Endothelial cell of umbilical vein (primary cell): Measurements from ENCODE around the gene PHACTR2.

Source experiments
- CTCF ChIP-seq, 2 donors: IDR thresholded peaks; 1 replicate in 1 of 2; 2 replicates in 1 of 2; pipeline ENCODE4 v1.5.1; 2011; ENCODE audit warnings: low read length in 2 of 2, mild to moderate bottlenecking in 2 of 2, moderate library complexity in 2 of 2, control low read depth in 1 of 2, inconsistent platforms in 1 of 2, low read depth in 1 of 2; ENCODE audit not compliant: insufficient read depth in 1 of 2; ENCODE audit errors: extremely low read depth in 1 of 2
- EZH2 ChIP-seq: IDR thresholded peaks from 2 replicates; pipeline ENCODE4 v1.6.1; 2012; ENCODE audit warnings: borderline replicate concordance, low read depth, mild to moderate bottlenecking, moderate library complexity, low read length, inconsistent platforms; ENCODE audit not compliant: severe bottlenecking
- FOS ChIP-seq: IDR thresholded peaks from 2 replicates; pipeline ENCODE4 v1.6.1; 2011; ENCODE audit warnings: mild to moderate bottlenecking, low read length, moderate library complexity, borderline replicate concordance; ENCODE audit not compliant: insufficient read depth
- GATA2 ChIP-seq: IDR thresholded peaks from 2 replicates; pipeline ENCODE4 v1.7.0; 2011; ENCODE audit warnings: low read depth, mild to moderate bottlenecking, moderate library complexity, mixed read lengths, low read length; ENCODE audit not compliant: insufficient read length, insufficient read depth
- JUN ChIP-seq: IDR thresholded peaks from 2 replicates; pipeline ENCODE4 v1.6.1; 2011; ENCODE audit warnings: borderline replicate concordance, low read depth; ENCODE audit not compliant: insufficient read length, insufficient read depth
- MAX ChIP-seq: IDR thresholded peaks from 2 replicates; pipeline ENCODE4 v1.6.1; 2011; ENCODE audit not compliant: insufficient read depth, insufficient read length
- MYC ChIP-seq: IDR thresholded peaks from one replicate; pipeline ENCODE4 v1.6.1; 2011; ENCODE audit warnings: mild to moderate bottlenecking, low read depth, low read length
- POLR2A ChIP-seq: IDR thresholded peaks from 2 replicates; pipeline ENCODE4 v1.6.1; 2012; ENCODE audit warnings: low read depth, mild to moderate bottlenecking, control low read depth, low read length
- POLR2AphosphoS5 ChIP-seq: IDR thresholded peaks from 2 replicates; pipeline ENCODE4 v1.6.1; 2012; ENCODE audit warnings: low read depth, mild to moderate bottlenecking, control low read depth, low read length, moderate library complexity; ENCODE audit not compliant: insufficient read depth

- no peak for TF ChIP-seq EZH2
- TF ChIP-seq CTCF (IDR thresholded peaks at IDR 0.05; ENCODE audit: extremely low read depth in 1 of 2, insufficient read depth in 1 of 2, low read depth in 1 of 2, low read length in 2 of 2): no peak
- TF ChIP-seq MAX: no peak
- TF ChIP-seq MYC: no peak
- peak; percentile 57 for TF ChIP-seq POLR2A
- peak; percentile 73 for TF ChIP-seq JUN
- TF ChIP-seq POLR2AphosphoS5: peak; percentile 91
- TF ChIP-seq GATA2: peak; percentile 96
- TF ChIP-seq FOS: peak; percentile 84
Observed at GRCh38 chr6:143822584-143823024, 144.8 kb downstream of the PHACTR2 start.
